Gastrocnemius medialis (tissue), 4 donors: ENCODE results near the gene SLX4IP. TPM values are rescaled to one million over a fixed set of nuclear protein-coding genes. Genes with fewer than 3 reads are reported as not detected.
A peak's percentile ranks its signal among the peaks of the same experiment; 100 is the strongest.
"Not testable (repeated sequence)": the region's sequence is repeated elsewhere in the genome, so short reads cannot be mapped to it uniquely, and the experiment has no call there.

Experiments used
- ATAC-seq, 2 donors: fragments of 150-250 bp; one replicate each; pipeline ENCODE4 v1.9.1; 2016
- DNase-seq, 2 donors: peaks; one replicate each; pipeline ENCODE4 v3.0.0-alpha.2; 2019
- H3K27ac ChIP-seq, 4 donors: fragments of 200-600 bp; sonication (generic); 1 replicate in 1 of 4; 2 replicates in 3 of 4; pipeline ENCODE4 v1.5.1; 2016 to 2018; ENCODE audit warnings: mild to moderate bottlenecking in 2 of 4, moderate library complexity in 1 of 4
- H3K27me3 ChIP-seq, 3 donors: fragments of 200-600 bp; sonication (generic) in 2 of 3; 1 replicate in 1 of 3; 2 replicates in 2 of 3; pipeline versions ENCODE4 v1.5.1 to v1.6.0; 2016 to 2019; ENCODE audit warnings: mild to moderate bottlenecking in 1 of 3, moderate library complexity in 1 of 3
- H3K36me3 ChIP-seq, 2 donors: fragments of 200-600 bp; sonication (generic) in 1 of 2; one replicate each; pipeline ENCODE4 v1.5.1; 2017 to 2018
- H3K4me1 ChIP-seq, 2 donors: fragments of 200-600 bp; sonication (generic) in 1 of 2; one replicate each; pipeline ENCODE4 v1.5.1; 2016 to 2017; ENCODE audit warnings: mild to moderate bottlenecking in 2 of 2
- H3K4me3 ChIP-seq, 4 donors: fragments of 200-600 bp; sonication (generic) in 3 of 4; 1 replicate in 1 of 4; 2 replicates in 3 of 4; pipeline ENCODE4 v1.5.1; 2016 to 2019; ENCODE audit warnings: mild to moderate bottlenecking in 2 of 4
- H3K9me3 ChIP-seq, 3 donors: fragments of 200-600 bp; sonication (generic) in 2 of 3; 1 replicate in 1 of 3; 2 replicates in 2 of 3; pipeline ENCODE4 v1.5.1; 2016 to 2019
- CTCF ChIP-seq, 5 experiments: fragments of 450-650 bp in 3 of 5; fragments of 200-600 bp in 2 of 5; sonication (generic) in 2 of 5; IDR thresholded peaks in 4 of 5; conservative IDR thresholded peaks in 1 of 5; 1 replicate in 4 of 5; 2 replicates in 1 of 5; pipeline ENCODE4 v1.5.1; 2016 to 2019; ENCODE audit warnings: antibody characterized with exemption in 5 of 5, mild to moderate bottlenecking in 3 of 5, moderate library complexity in 3 of 5
- POLR2A ChIP-seq, 2 donors: fragments of 450-650 bp; IDR thresholded peaks; one replicate each; pipeline ENCODE4 v1.6.1; 2017; ENCODE audit warnings: antibody characterized with exemption in 2 of 2, mild to moderate bottlenecking in 2 of 2, moderate library complexity in 2 of 2
- in situ Hi-C, 4 donors: fragments of 200-750 bp; cut with MboI; loops; one replicate each; pipeline versions ENCODE4 v1.15.0 to v1.8.0; 2017; ENCODE audit warnings: low sequenced_read_pairs in 4 of 4
- intact Hi-C: fragments of 100-400 bp; cut with DNase I; formaldehyde crosslinking; loops from one replicate; pipeline ENCODE4 v1.15.1; 2023; ENCODE audit warnings: low total_unique reads
- total RNA-seq, 4 donors: library from RNA; depleted of rRNA; stranded (reverse); fragments of >200 nt; gene quantifications; one replicate each; pipeline versions ENCODE4 v1.1.0 to v1.2.3, GENCODE V29; 2016

The SLX4IP gene
- total RNA-seq, 4 donors from 2014 or later: 0.22 to 1.3 (median 0.71) TPM

GRCh38 chr20:10605547-10606195, 170.6 kb downstream of the SLX4IP start:
- TF ChIP-seq CTCF (IDR thresholded peaks at IDR 0.05 in 4 of 5, conservative IDR thresholded peaks at IDR 0.05 in 1 of 5): no peak
- no peak for TF ChIP-seq POLR2A (IDR thresholded peaks at IDR 0.05)
- DNase-seq: no peak
- Histone ChIP-seq H3K36me3 (no peaks in the 10 kb centered on the region), H3K4me1 (peaks cover 0 to 4% of the 10 kb centered on the region in 2 donors), H3K4me3 (no peak overlapping the region), H3K9me3 (no peaks in the 10 kb centered on the region), H3K27ac (peak overlapping the region; percentile 54 to 75 (median 68)), H3K27me3 (no peaks in the 10 kb centered on the region)
- intact Hi-C loops: no loop called here
- no peak for ATAC-seq
- in situ Hi-C loops: no loop called here

- peak; percentile 44 to 51 for DNase-seq
- H3K27me3 ChIP-seq: no peaks in the 10 kb centered on the region
- in situ Hi-C loops (no loop called here), intact Hi-C loops (no loop called here)
- no peak overlapping the region for H3K4me3 ChIP-seq
- no peaks in the 10 kb centered on the region for H3K9me3 ChIP-seq
- H3K4me1 ChIP-seq: no peaks in the 10 kb centered on the region
- no peaks in the 10 kb centered on the region for H3K36me3 ChIP-seq
- TF ChIP-seq CTCF (IDR thresholded peaks at IDR 0.05 in 4 of 5, conservative IDR thresholded peaks at IDR 0.05 in 1 of 5) (no peak), POLR2A (IDR thresholded peaks at IDR 0.05) (no peak)
- ATAC-seq: peak; percentile 39 to 41
- peak overlapping the region; percentile 62 to 75 (median 68) for H3K27ac ChIP-seq
Measured at GRCh38 chr20:10609276-10609675, 174.2 kb downstream of the SLX4IP start.

GRCh38 chr20:10609770-10610169, 174.7 kb downstream of the SLX4IP start:
- intact Hi-C loops: no loop called here
- Histone ChIP-seq H3K4me3 (no peak overlapping the region), H3K36me3 (no peaks in the 10 kb centered on the region), H3K9me3 (no peaks in the 10 kb centered on the region), H3K27ac (peak overlapping the region; percentile 62 to 75 (median 68)), H3K27me3 (no peaks in the 10 kb centered on the region), H3K4me1 (no peaks in the 10 kb centered on the region)
- TF ChIP-seq POLR2A (IDR thresholded peaks at IDR 0.05) (no peak), CTCF (IDR thresholded peaks at IDR 0.05 in 4 of 5, conservative IDR thresholded peaks at IDR 0.05 in 1 of 5) (no peak)
- in situ Hi-C loops: no loop called here
- no peak for DNase-seq
- no peak for ATAC-seq

- ATAC-seq (no peak), DNase-seq (no peak)
- no peaks in the 10 kb centered on the region for H3K9me3 ChIP-seq
- no peak for TF ChIP-seq CTCF (IDR thresholded peaks at IDR 0.05 in 4 of 5, conservative IDR thresholded peaks at IDR 0.05 in 1 of 5)
- no peak for TF ChIP-seq POLR2A (IDR thresholded peaks at IDR 0.05)
- no peaks in the 10 kb centered on the region for H3K36me3 ChIP-seq
- H3K4me3 ChIP-seq: no peak overlapping the region
- H3K27ac ChIP-seq: peak overlapping the region in 3 of 4 donors; percentile 62 to 75 (median 67)
- in situ Hi-C loops (no loop called here), intact Hi-C loops (no loop called here)
- no peaks in the 10 kb centered on the region for H3K27me3 ChIP-seq
- no peaks in the 10 kb centered on the region for H3K4me1 ChIP-seq
Measured at GRCh38 chr20:10610251-10610650, 175.1 kb downstream of the SLX4IP start.

- ATAC-seq (no peak), DNase-seq (peak in 1 of 2 donors; percentile 35)
- Histone ChIP-seq H3K27ac (no peak overlapping the region), H3K4me1 (no peaks in the 10 kb centered on the region), H3K9me3 (no peaks in the 10 kb centered on the region), H3K27me3 (no peaks in the 10 kb centered on the region), H3K4me3 (no peak overlapping the region), H3K36me3 (no peaks in the 10 kb centered on the region)
- intact Hi-C loops: no loop called here
- in situ Hi-C loops: no loop called here
- TF ChIP-seq CTCF (IDR thresholded peaks at IDR 0.05 in 4 of 5, conservative IDR thresholded peaks at IDR 0.05 in 1 of 5) (peak in 3 of 5 experiments; percentile 26 to 51 (median 30)), POLR2A (IDR thresholded peaks at IDR 0.05) (no peak)
Measured at GRCh38 chr20:10611357-10611756, 176.3 kb downstream of the SLX4IP start.

GRCh38 chr20:10613426-10613825, 178.3 kb downstream of the SLX4IP start:
- intact Hi-C loops, in situ Hi-C loops: not testable (repeated sequence)

More at GRCh38 chr20:10613426-10613825, 178.3 kb downstream of the SLX4IP start:
- ATAC-seq, H3K36me3 ChIP-seq, H3K27me3 ChIP-seq, H3K27ac ChIP-seq, DNase-seq, H3K4me3 ChIP-seq, H3K4me1 ChIP-seq, H3K9me3 ChIP-seq: not testable (repeated sequence)
